HepG2 (cell line): ENCODE data around the gene GAGE10. TPM values are rescaled to one million over a fixed set of nuclear protein-coding genes. Genes with fewer than 3 reads are reported as not detected.

ENCODE experiments used
- ATAC-seq: fragments of 200-7000 bp; cut with Tn5 transposase; 3 replicates; pipeline ENCODE4 v1.9.1; 2020; ENCODE audit warnings: mild to moderate bottlenecking, moderate library complexity
- BruUV-seq: library from RNA; stranded (reverse); fragments of 400-500 nt; replicated peaks from 2 replicates; lab custom pipeline; 2021; lab: Mats Ljungman, UMichigan
- CTCF ChIA-PET: fragments of 300-600 bp; formaldehyde crosslinking; extraction: SDS; loops from one replicate; lab custom pipeline; 2021; ENCODE audit warnings: low total read pairs, inconsistent platforms, low intra/inter-chr PET ratio; lab: Yijun Ruan, JAX
- POLR2A ChIA-PET: fragments of 350-600 bp; sonication (Branson Sonifier 250); formaldehyde crosslinking; loops from one replicate; lab custom pipeline; 2020; ENCODE audit warnings: antibody characterized with exemption, inconsistent platforms; lab: Yijun Ruan, JAX
- DNase-seq: peaks from one replicate; pipeline ENCODE4 v3.0.0-alpha.2; 2015; ENCODE audit warnings: low spot score
- FAIRE-seq: peaks from 3 replicates; lab custom pipeline; 2011; peaks lifted over from hg19 to GRCh38; lab: Jason Lieb, UNC
- H2AFZ ChIP-seq: one replicate; pipeline ENCODE4 v1.6.1; 2011; ENCODE audit warnings: low read length, inconsistent platforms
- H3K27ac ChIP-seq: fragments of 300-600 bp; 3 replicates; pipeline ENCODE4 v1.8.0; 2011; ENCODE audit warnings: mixed run types, mild to moderate bottlenecking, mixed read lengths, low read length, inconsistent platforms; ENCODE audit not compliant: insufficient read depth; ENCODE audit errors: extremely low read length
- H3K27me3 ChIP-seq, 2 experiments: fragments of 200-600 bp in 1 of 2; 2 replicates in 1 of 2; 3 replicates in 1 of 2; pipeline versions ENCODE4 v1.6.0 to v1.8.0; 2011; ENCODE audit warnings: low read length in 2 of 2, mild to moderate bottlenecking in 2 of 2, moderate library complexity in 2 of 2, inconsistent platforms in 1 of 2; ENCODE audit not compliant: insufficient read depth in 2 of 2, control insufficient read depth in 1 of 2
- H3K36me3 ChIP-seq, 2 experiments: fragments of 200-600 bp in 1 of 2; replicated peaks in 1 of 2; 2 replicates in 1 of 2; 3 replicates in 1 of 2; pipeline versions ENCODE4 v1.5.1 to v1.8.0; 2011; ENCODE audit warnings: low read length in 2 of 2, inconsistent platforms in 1 of 2; ENCODE audit not compliant: insufficient read depth in 2 of 2, control insufficient read depth in 1 of 2
- H3K4me1 ChIP-seq: 2 replicates; pipeline ENCODE4 v1.5.1; 2012; ENCODE audit warnings: low read length, inconsistent platforms; ENCODE audit not compliant: insufficient read depth
- H3K4me2 ChIP-seq: 2 replicates; pipeline ENCODE4 v1.6.0; 2011; ENCODE audit warnings: low read depth, low read length, inconsistent platforms
- H3K4me3 ChIP-seq, 3 experiments: fragments of 200-600 bp in 1 of 3; sonication (generic), shearing (Covaris generic) in 1 of 3; replicated peaks in 1 of 3; 2 replicates each; pipeline ENCODE4 v1.5.1; 2011 to 2016; ENCODE audit warnings: low read length in 3 of 3, inconsistent platforms in 2 of 3, low read depth in 2 of 3, mild to moderate bottlenecking in 2 of 3, control low read depth in 1 of 3, mixed read lengths in 1 of 3; ENCODE audit not compliant: insufficient read depth in 1 of 3
- H3K79me2 ChIP-seq: one replicate; pipeline ENCODE4 v1.6.1; 2011; ENCODE audit warnings: low read length, inconsistent platforms; ENCODE audit not compliant: insufficient read depth
- H3K9ac ChIP-seq: 2 replicates; pipeline ENCODE4 v1.6.0; 2011; ENCODE audit warnings: mild to moderate bottlenecking, low read depth, low read length, inconsistent platforms; ENCODE audit not compliant: insufficient read depth
- H3K9me3 ChIP-seq: 2 replicates; pipeline ENCODE4 v1.5.1; 2012; ENCODE audit warnings: mild to moderate bottlenecking, low read length
- H4K20me1 ChIP-seq: 2 replicates; pipeline ENCODE4 v1.6.0; 2011; ENCODE audit warnings: inconsistent platforms, mild to moderate bottlenecking, low read length, moderate library complexity; ENCODE audit not compliant: insufficient read depth
- DPF2 ChIP-seq: sonication (generic); formaldehyde crosslinking; IDR thresholded peaks from 2 replicates; pipeline ENCODE4 v1.4.0; 2020; ENCODE audit warnings: mild to moderate bottlenecking, low read depth, missing genetic modification reagents, borderline replicate concordance
- E2F5 ChIP-seq: sonication (generic); formaldehyde crosslinking; conservative IDR thresholded peaks from 2 replicates; pipeline ENCODE4 v1.4.0; 2020; ENCODE audit warnings: missing genetic modification reagents
- EP300 ChIP-seq, 3 experiments: sonication (generic) in 1 of 3; formaldehyde crosslinking in 1 of 3; IDR thresholded peaks; 2 replicates each; pipeline versions ENCODE4 v1.5.1 to v1.6.1; 2011 to 2020; ENCODE audit warnings: low read depth in 2 of 3, low read length in 2 of 3, borderline replicate concordance in 1 of 3, improper control_type of control experiment in 1 of 3, mild to moderate bottlenecking in 1 of 3, missing genetic modification reagents in 1 of 3, moderate library complexity in 1 of 3
- GFI1 ChIP-seq: sonication (generic); formaldehyde crosslinking; IDR thresholded peaks from 2 replicates; pipeline ENCODE4 v1.5.0; 2020; ENCODE audit warnings: missing genetic modification reagents, mild to moderate bottlenecking, borderline replicate concordance
- KDM5A ChIP-seq: fragments of 200-600 bp; sonication (generic); IDR thresholded peaks from 2 replicates; pipeline ENCODE4 v1.7.0; 2018; ENCODE audit warnings: antibody characterized with exemption, mild to moderate bottlenecking, low read length, borderline replicate concordance
- NFRKB ChIP-seq: fragments of 450-650 bp; IDR thresholded peaks from 2 replicates; pipeline ENCODE4 v1.6.1; 2017
- NFYB ChIP-seq: sonication (generic); formaldehyde crosslinking; IDR thresholded peaks from 2 replicates; pipeline ENCODE4 v1.4.0; 2020; ENCODE audit warnings: missing genetic modification reagents
- SMAD1 ChIP-seq: sonication (generic); formaldehyde crosslinking; IDR thresholded peaks from 2 replicates; pipeline ENCODE4 v1.4.0; 2020; ENCODE audit warnings: missing genetic modification reagents, low read depth, mild to moderate bottlenecking, borderline replicate concordance
- ZBTB49 ChIP-seq: sonication (generic); formaldehyde crosslinking; IDR thresholded peaks from 2 replicates; pipeline ENCODE4 v1.4.0; 2020; ENCODE audit warnings: missing genetic modification reagents, borderline replicate concordance
- ZNF331 ChIP-seq: sonication (generic); formaldehyde crosslinking; IDR thresholded peaks from 2 replicates; pipeline ENCODE4 v1.4.0; 2020; ENCODE audit warnings: missing genetic modification reagents
- ZNF547 ChIP-seq: sonication (generic); formaldehyde crosslinking; IDR thresholded peaks from 2 replicates; pipeline ENCODE4 v1.5.1; 2020; ENCODE audit warnings: mild to moderate bottlenecking, missing genetic modification reagents
- WGBS: methylation state at CpG from one replicate; pipeline ENCODE4 v1.1.6; 2017; ENCODE audit warnings: low lambda C conversion rate; 5-methylcytosine and 5-hydroxymethylcytosine counted together
- in situ Hi-C: cut with HindIII; loops from 2 replicates; pipeline ENCODE4 v1.10.0; 2017; ENCODE audit warnings: low pct_unique_long_range_greater_than_20kb; ENCODE audit not compliant: extremely low pct_ligation_motif_present
- intact Hi-C: fragments of 100-400 bp; cut with micrococcal nuclease; formaldehyde crosslinking; loops from one replicate; pipeline ENCODE4 v1.10.0; 2022; ENCODE audit not compliant: unreplicated experiment
- polyA plus RNA-seq, 8 experiments: library from polyadenylated mRNA; depleted of rRNA in 3 of 8; stranded (reverse) in 7 of 8; unstranded in 1 of 8; fragments of >200 nt; fragmentation: Illumina TruSeq in 4 of 8; extraction: Trizol in 4 of 8; gene quantifications; 2 replicates each; pipeline versions ENCODE4 v1.2.1 to v1.2.3, GENCODE V29; 2011 to 2016; ENCODE audit warnings: low read depth in 4 of 8, missing spikeins in 1 of 8, mixed read lengths in 1 of 8; ENCODE audit not compliant: insufficient read depth in 1 of 8
- total RNA-seq, 5 experiments: library from RNA; depleted of rRNA; stranded (reverse); fragments of >200 nt; fragmentation: Illumina TruSeq; extraction: Trizol; gene quantifications; 2 replicates each; pipeline ENCODE4 v1.2.3, GENCODE V29; 2016; ENCODE audit warnings: low read depth in 1 of 5
- TF ChIP-seq, protein P1 (sequence below): sonication (generic); formaldehyde crosslinking; IDR thresholded peaks from 2 replicates; pipeline ENCODE4 v1.5.1; 2020; ENCODE audit warnings: mild to moderate bottlenecking, missing genetic modification reagents, moderate library complexity
- TF ChIP-seq, protein P2 (sequence below): fragments of 450-650 bp; IDR thresholded peaks from 2 replicates; pipeline ENCODE4 v1.6.1; 2016

GAGE10 gene
- total and polyA plus RNA-seq, 2 of the 13 experiments (the other 11 are each of a cell fraction or from before 2014, with no cell fraction given) = not detected

DNA sequence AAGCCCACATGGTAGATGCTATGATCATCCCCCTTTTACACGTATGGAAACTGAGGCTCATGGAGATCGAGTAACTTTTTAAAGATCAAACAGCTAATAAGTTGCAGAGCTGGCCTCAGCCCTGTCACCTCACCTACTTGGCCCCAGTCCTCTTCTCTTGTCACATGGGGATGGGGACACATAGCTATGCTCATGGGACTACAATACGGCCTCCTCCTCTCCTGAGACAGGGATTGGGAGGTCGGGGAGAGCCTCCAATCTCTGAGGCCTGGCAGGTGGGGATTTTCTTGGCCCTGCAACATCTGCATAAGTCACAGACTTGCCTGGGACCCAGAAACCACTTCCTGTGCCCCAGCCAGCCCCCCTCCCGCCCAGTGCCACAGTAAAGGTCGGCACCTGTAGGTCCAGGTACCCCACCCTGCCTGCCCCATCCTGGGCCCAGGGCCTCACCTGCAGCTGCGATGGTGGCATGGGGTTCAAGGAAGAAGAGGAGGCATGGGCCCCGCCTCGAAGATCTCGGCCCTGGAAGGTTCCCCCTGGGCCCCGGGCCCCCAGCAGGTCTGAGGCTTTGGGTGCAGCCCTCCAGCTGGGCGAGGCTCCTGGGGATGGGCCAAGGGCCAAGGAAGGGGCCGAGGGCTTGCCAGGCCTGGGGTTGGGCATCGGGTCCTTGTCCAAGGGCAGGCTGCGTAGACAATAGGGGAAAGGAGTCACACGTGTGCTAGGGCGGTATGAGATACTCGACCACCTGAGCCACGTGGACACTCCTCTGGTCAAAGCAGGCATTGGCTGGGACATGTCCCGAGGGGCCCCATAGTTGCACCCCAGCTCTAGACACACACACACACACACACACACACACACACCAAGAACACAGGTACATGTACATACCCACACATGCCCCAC is 45.3 kb upstream of the GAGE10 start:
- Histone ChIP-seq H3K9ac (no peak overlapping the region), H3K27ac (no peak overlapping the region), H2AFZ (no peak overlapping the region), H3K79me2 (no peaks in the 10 kb centered on the region), H3K36me3 (no peaks in the 10 kb centered on the region), H3K4me1 (peaks cover 11% of the 10 kb centered on the region), H3K4me3 (no peak overlapping the region), H3K27me3 (no peaks in the 10 kb centered on the region), H4K20me1 (no peaks in the 10 kb centered on the region), H3K4me2 (peak overlapping the region; percentile 23; the same call in 1 of the 2 replicates), H3K9me3 (no peaks in the 10 kb centered on the region)
- DNase-seq (no peak), ATAC-seq (no peak), FAIRE-seq (no peak)
- ChIA-PET CTCF (no interaction called here), POLR2A (interaction anchor here (1.8 kb wide), 1 partner anchor 11 kb away, joined by 6 read pairs; the partner anchor contains the start of gene PPP1R3F)
- intact Hi-C loops = no loop called here
- in situ Hi-C loops = no loop called here
- WGBS = no CpG with 5 or more reads among the region's 20 CpGs
- BruUV-seq = no TSS peak
- TF ChIP-seq KDM5A = no peak
- TF ChIP-seq EP300 (IDR thresholded peaks at IDR 0.05; ENCODE audit: low read depth in 2 of 2, low read length in 2 of 2) = no peak
- no peak for TF ChIP-seq EP300 (CRISPR knock-in tag; IDR thresholded peaks at IDR 0.05; ENCODE audit: borderline replicate concordance)
- TF ChIP-seq E2F5 = no peak
- no peak for TF ChIP-seq ZBTB49 (CRISPR knock-in tag)
- TF ChIP-seq, protein P1, sequence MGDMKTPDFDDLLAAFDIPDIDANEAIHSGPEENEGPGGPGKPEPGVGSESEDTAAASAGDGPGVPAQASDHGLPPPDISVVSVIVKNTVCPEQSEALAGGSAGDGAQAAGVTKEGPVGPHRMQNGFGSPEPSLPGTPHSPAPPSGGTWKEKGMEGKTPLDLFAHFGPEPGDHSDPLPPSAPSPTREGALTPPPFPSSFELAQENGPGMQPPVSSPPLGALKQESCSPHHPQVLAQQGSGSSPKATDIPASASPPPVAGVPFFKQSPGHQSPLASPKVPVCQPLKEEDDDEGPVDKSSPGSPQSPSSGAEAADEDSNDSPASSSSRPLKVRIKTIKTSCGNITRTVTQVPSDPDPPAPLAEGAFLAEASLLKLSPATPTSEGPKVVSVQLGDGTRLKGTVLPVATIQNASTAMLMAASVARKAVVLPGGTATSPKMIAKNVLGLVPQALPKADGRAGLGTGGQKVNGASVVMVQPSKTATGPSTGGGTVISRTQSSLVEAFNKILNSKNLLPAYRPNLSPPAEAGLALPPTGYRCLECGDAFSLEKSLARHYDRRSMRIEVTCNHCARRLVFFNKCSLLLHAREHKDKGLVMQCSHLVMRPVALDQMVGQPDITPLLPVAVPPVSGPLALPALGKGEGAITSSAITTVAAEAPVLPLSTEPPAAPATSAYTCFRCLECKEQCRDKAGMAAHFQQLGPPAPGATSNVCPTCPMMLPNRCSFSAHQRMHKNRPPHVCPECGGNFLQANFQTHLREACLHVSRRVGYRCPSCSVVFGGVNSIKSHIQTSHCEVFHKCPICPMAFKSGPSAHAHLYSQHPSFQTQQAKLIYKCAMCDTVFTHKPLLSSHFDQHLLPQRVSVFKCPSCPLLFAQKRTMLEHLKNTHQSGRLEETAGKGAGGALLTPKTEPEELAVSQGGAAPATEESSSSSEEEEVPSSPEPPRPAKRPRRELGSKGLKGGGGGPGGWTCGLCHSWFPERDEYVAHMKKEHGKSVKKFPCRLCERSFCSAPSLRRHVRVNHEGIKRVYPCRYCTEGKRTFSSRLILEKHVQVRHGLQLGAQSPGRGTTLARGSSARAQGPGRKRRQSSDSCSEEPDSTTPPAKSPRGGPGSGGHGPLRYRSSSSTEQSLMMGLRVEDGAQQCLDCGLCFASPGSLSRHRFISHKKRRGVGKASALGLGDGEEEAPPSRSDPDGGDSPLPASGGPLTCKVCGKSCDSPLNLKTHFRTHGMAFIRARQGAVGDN (CRISPR knock-in tag) = peak; percentile 39; the same call in 1 of the 2 replicates
- no peak for TF ChIP-seq GFI1
- no peak for TF ChIP-seq NFRKB
- TF ChIP-seq, protein P2, sequence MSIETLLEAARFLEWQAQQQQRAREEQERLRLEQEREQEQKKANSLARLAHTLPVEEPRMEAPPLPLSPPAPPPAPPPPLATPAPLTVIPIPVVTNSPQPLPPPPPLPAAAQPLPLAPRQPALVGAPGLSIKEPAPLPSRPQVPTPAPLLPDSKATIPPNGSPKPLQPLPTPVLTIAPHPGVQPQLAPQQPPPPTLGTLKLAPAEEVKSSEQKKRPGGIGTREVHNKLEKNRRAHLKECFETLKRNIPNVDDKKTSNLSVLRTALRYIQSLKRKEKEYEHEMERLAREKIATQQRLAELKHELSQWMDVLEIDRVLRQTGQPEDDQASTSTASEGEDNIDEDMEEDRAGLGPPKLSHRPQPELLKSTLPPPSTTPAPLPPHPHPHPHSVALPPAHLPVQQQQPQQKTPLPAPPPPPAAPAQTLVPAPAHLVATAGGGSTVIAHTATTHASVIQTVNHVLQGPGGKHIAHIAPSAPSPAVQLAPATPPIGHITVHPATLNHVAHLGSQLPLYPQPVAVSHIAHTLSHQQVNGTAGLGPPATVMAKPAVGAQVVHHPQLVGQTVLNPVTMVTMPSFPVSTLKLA = peak; percentile 89
- no peak for TF ChIP-seq ZNF331 (CRISPR knock-in tag)
- TF ChIP-seq SMAD1 (CRISPR knock-in tag) = no peak
- no peak for TF ChIP-seq NFYB (CRISPR knock-in tag)
- TF ChIP-seq ZNF547 (CRISPR knock-in tag) = no peak
- no peak for TF ChIP-seq DPF2
